A549 (cell line): ENCODE measurements around the gene C1orf105. TPM values are rescaled to one million over a fixed set of nuclear protein-coding genes. Genes with fewer than 3 reads are reported as not detected.

ENCODE experiments used
- ATAC-seq, 2 experiments: fragments of 200-7000 bp in 1 of 2; fragments of >200 bp in 1 of 2; cut with Nextera tagmentation in 1 of 2; cut with Tn5 transposase in 1 of 2; 3 replicates each; pipeline versions ENCODE4 v1.8.0 to v1.9.1; 2018 to 2020; ENCODE audit warnings: mild to moderate bottlenecking in 1 of 2, moderate library complexity in 1 of 2
- CTCF ChIA-PET: fragments of 300-600 bp; sonication (Branson Sonifier 250); formaldehyde crosslinking; extraction: SDS; loops from one replicate; lab custom pipeline; 2021; ENCODE audit warnings: antibody characterized with exemption, inconsistent platforms; lab: Yijun Ruan, JAX
- POLR2A ChIA-PET: fragments of 350-600 bp; formaldehyde crosslinking; extraction: SDS; loops from one replicate; lab custom pipeline; 2021; ENCODE audit warnings: antibody characterized with exemption, inconsistent platforms; lab: Yijun Ruan, JAX
- DNase-seq, 2 experiments: peaks; one replicate each; pipeline versions ENCODE4 v3.0.0 to v3.0.0-alpha.2; 2011 to 2016; ENCODE audit warnings: low read depth in 1 of 2, low spot score in 1 of 2
- FAIRE-seq: peaks from 2 replicates; lab custom pipeline; 2011; peaks lifted over from hg19 to GRCh38; lab: Jason Lieb, UNC
- H3K27ac ChIP-seq, 2 experiments: fragments of >200 bp; sonication (Bioruptor Twin); formaldehyde crosslinking; 3 replicates each; pipeline ENCODE4 v1.5.1; 2016 to 2017
- H3K4me1 ChIP-seq: fragments of >200 bp; sonication (Bioruptor Twin); formaldehyde crosslinking; 3 replicates; pipeline ENCODE4 v1.6.1; 2016
- H3K4me2 ChIP-seq: fragments of >200 bp; sonication (Bioruptor Twin); formaldehyde crosslinking; 3 replicates; pipeline ENCODE4 v1.6.1; 2016
- H3K4me3 ChIP-seq: fragments of >200 bp; sonication (Bioruptor Twin); formaldehyde crosslinking; 3 replicates; pipeline ENCODE4 v1.5.1; 2016
- H3K9me3 ChIP-seq: fragments of >200 bp; sonication (Bioruptor Twin); formaldehyde crosslinking; 3 replicates; pipeline ENCODE4 v1.6.1; 2016
- CHD2 ChIP-seq: fragments of 150-350 bp; IDR thresholded peaks from 2 replicates; pipeline ENCODE4 v1.6.1; 2014; ENCODE audit warnings: low read length; ENCODE audit not compliant: partially characterized antibody
- EP300 ChIP-seq, 2 experiments: fragments of >200 bp; sonication (Bioruptor Twin); formaldehyde crosslinking; IDR thresholded peaks; 2 replicates in 1 of 2; 3 replicates in 1 of 2; pipeline ENCODE4 v1.6.1; 2016 to 2017
- ESRRA ChIP-seq: fragments of 150-350 bp; IDR thresholded peaks from 2 replicates; pipeline ENCODE4 v1.6.1; 2014; ENCODE audit warnings: mild to moderate bottlenecking, low read length, borderline replicate concordance
- FOSL2 ChIP-seq, 2 experiments: fragments of 450-650 bp in 1 of 2; fragments of >200 bp in 1 of 2; sonication (Bioruptor Twin) in 1 of 2; formaldehyde crosslinking; IDR thresholded peaks; 2 replicates each; pipeline versions ENCODE4 v1.5.0 to v1.6.1; 2016 to 2020; ENCODE audit warnings: mild to moderate bottlenecking in 1 of 2, moderate library complexity in 1 of 2
- GATA3 ChIP-seq: IDR thresholded peaks from 2 replicates; pipeline ENCODE4 v1.6.1; 2012; ENCODE audit warnings: borderline replicate concordance
- HDAC2 ChIP-seq: fragments of 200-600 bp; sonication (generic); IDR thresholded peaks from 2 replicates; pipeline ENCODE4 v1.6.1; 2016
- HOXB13 ChIP-seq: fragments of 250-450 bp; sonication (Bioruptor Pico); IDR thresholded peaks from 2 replicates; pipeline ENCODE4 v1.5.0; 2020; ENCODE audit warnings: low read depth, mild to moderate bottlenecking, moderate library complexity
- HOXB5 ChIP-seq: fragments of 250-450 bp; sonication (Bioruptor Pico); IDR thresholded peaks from 2 replicates; pipeline ENCODE4 v1.5.0; 2020; ENCODE audit warnings: mild to moderate bottlenecking, moderate library complexity
- MAFK ChIP-seq: fragments of 450-650 bp; IDR thresholded peaks from 2 replicates; pipeline ENCODE4 v1.6.1; 2014; ENCODE audit not compliant: partially characterized antibody
- MYC ChIP-seq: IDR thresholded peaks from 2 replicates; pipeline ENCODE4 v1.6.1; 2012; ENCODE audit warnings: mild to moderate bottlenecking, inconsistent platforms, low read length, improper control_type of control experiment, borderline replicate concordance
- NR3C1 ChIP-seq: fragments of >200 bp; sonication (Bioruptor Twin); formaldehyde crosslinking; IDR thresholded peaks from 3 replicates; pipeline ENCODE4 v1.6.1; 2017
- POLR2A ChIP-seq: IDR thresholded peaks from 2 replicates; pipeline ENCODE4 v1.6.1; 2012; ENCODE audit warnings: mild to moderate bottlenecking, low read length
- TFCP2L1 ChIP-seq: fragments of 250-450 bp; sonication (Bioruptor Pico); IDR thresholded peaks from 2 replicates; pipeline ENCODE4 v1.5.0; 2021; ENCODE audit warnings: mild to moderate bottlenecking
- ZC3H11A ChIP-seq: fragments of 450-650 bp; IDR thresholded peaks from 2 replicates; pipeline ENCODE4 v1.6.1; 2014; ENCODE audit warnings: antibody characterized with exemption, mild to moderate bottlenecking
- ZSCAN20 ChIP-seq: fragments of 250-450 bp; sonication (Bioruptor Pico); IDR thresholded peaks from 2 replicates; pipeline ENCODE4 v1.8.0; 2022; ENCODE audit warnings: mild to moderate bottlenecking, moderate library complexity
- WGBS: methylation state at CpG from one replicate; pipeline ENCODE4 v1.1.6; 2017; ENCODE audit errors: missing lambda C conversion rate; 5-methylcytosine and 5-hydroxymethylcytosine counted together
- polyA plus RNA-seq, 4 experiments: library from polyadenylated mRNA; depleted of rRNA in 3 of 4; stranded (reverse); fragments of >200 nt; fragmentation: RNase III in 1 of 4; extraction: RNeasy Plus Mini Kit Qiagen cat#74134 plus additional on column Dnase treatment in 1 of 4; gene quantifications; 2 replicates in 3 of 4; 3 replicates in 1 of 4; pipeline ENCODE4 v1.2.3, GENCODE V29; 2011 to 2017
- TF ChIP-seq, protein P1 (sequence below): IDR thresholded peaks from 2 replicates; pipeline ENCODE4 v1.6.1; 2012
- TF ChIP-seq, protein P2 (sequence below): fragments of >200 bp; sonication (Bioruptor Twin); formaldehyde crosslinking; IDR thresholded peaks from 3 replicates; pipeline ENCODE4 v1.5.1; 2016
- TF ChIP-seq, protein P3 (sequence below): fragments of 250-450 bp; sonication (Bioruptor Pico); IDR thresholded peaks from 2 replicates; pipeline ENCODE4 v1.5.0; 2020; ENCODE audit warnings: low read depth, mild to moderate bottlenecking, moderate library complexity
- TF ChIP-seq, protein P4 (sequence below): fragments of 250-450 bp; sonication (Bioruptor Pico); IDR thresholded peaks from 2 replicates; pipeline ENCODE4 v1.5.0; 2021; ENCODE audit warnings: mild to moderate bottlenecking, moderate library complexity, borderline replicate concordance
- TF ChIP-seq, protein P5 (sequence below): IDR thresholded peaks from 2 replicates; pipeline ENCODE4 v1.6.1; 2012; ENCODE audit warnings: low read depth, borderline replicate concordance

The C1orf105 gene
- polyA plus RNA-seq, 2 of the 4 experiments (the other 2 are of a cell fraction): 0.40 TPM; not detected in 1

DNA sequence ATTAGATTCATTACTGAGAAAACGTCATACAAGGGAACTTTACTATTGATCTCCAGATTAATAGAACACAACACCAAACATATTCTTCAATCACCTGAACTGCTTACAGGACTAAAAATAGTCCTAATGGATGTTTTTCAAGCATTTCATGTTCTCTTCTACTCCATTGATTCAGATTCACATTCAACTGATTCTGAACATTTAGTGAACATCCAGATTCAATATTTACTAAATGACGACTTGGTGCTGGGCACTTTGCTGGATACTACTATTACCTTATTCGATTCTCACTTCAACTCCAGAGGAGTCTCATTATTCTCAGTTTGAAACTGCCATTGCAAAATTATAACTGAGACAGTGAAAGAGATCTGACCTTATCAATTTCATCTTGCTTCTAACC, 93.6 kb downstream of the C1orf105 start:
- ChIA-PET POLR2A (no interaction called here), CTCF (no interaction called here)
- Histone ChIP-seq H3K4me3 (no peak overlapping the region), H3K4me1 (no peaks in the 10 kb centered on the region), H3K27ac (no peak overlapping the region), H3K9me3 (no peaks in the 10 kb centered on the region; the same call in 2 of the 3 replicates), H3K4me2 (no peak overlapping the region)
- ATAC-seq: no peak
- FAIRE-seq: no peak
- WGBS: 59% methylated on average over 3 of the region's 3 CpGs
- TF ChIP-seq MYC (no peak), FOSL2 (IDR thresholded peaks at IDR 0.05) (no peak), FOSL2 (CRISPR knock-in tag; IDR thresholded peaks at IDR 0.05) (no peak), EP300 (IDR thresholded peaks at IDR 0.05) (no peak), ZSCAN20 (CRISPR knock-in tag) (no peak), POLR2A (no peak)
- TF ChIP-seq, protein P1, sequence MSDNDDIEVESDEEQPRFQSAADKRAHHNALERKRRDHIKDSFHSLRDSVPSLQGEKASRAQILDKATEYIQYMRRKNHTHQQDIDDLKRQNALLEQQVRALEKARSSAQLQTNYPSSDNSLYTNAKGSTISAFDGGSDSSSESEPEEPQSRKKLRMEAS: no peak
- TF ChIP-seq, protein P2, sequence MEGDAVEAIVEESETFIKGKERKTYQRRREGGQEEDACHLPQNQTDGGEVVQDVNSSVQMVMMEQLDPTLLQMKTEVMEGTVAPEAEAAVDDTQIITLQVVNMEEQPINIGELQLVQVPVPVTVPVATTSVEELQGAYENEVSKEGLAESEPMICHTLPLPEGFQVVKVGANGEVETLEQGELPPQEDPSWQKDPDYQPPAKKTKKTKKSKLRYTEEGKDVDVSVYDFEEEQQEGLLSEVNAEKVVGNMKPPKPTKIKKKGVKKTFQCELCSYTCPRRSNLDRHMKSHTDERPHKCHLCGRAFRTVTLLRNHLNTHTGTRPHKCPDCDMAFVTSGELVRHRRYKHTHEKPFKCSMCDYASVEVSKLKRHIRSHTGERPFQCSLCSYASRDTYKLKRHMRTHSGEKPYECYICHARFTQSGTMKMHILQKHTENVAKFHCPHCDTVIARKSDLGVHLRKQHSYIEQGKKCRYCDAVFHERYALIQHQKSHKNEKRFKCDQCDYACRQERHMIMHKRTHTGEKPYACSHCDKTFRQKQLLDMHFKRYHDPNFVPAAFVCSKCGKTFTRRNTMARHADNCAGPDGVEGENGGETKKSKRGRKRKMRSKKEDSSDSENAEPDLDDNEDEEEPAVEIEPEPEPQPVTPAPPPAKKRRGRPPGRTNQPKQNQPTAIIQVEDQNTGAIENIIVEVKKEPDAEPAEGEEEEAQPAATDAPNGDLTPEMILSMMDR: no peak
- no peak for DNase-seq

DNA sequence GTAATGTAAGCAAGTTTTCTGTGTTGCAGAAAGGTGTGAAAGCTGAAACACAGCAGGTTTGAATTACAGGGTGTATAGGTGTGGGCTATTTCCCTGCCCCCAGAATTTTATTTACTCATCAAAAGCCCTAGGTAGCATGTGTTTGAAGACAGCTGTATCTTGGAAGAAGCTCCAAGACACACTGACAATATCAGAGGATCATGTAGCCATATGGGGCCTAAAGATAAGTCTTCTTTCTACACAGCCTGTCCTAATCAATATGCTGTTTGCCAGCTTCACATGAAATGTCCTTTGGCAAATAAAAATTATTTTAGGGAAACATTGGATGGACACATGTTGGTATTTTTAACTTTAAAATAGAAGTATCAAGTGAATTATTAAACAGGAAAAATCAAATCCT, 95.0 kb downstream of the C1orf105 start:
- no peak overlapping the region for H3K27ac ChIP-seq
- no peaks in the 10 kb centered on the region for H3K4me1 ChIP-seq
- TF ChIP-seq, protein P3, sequence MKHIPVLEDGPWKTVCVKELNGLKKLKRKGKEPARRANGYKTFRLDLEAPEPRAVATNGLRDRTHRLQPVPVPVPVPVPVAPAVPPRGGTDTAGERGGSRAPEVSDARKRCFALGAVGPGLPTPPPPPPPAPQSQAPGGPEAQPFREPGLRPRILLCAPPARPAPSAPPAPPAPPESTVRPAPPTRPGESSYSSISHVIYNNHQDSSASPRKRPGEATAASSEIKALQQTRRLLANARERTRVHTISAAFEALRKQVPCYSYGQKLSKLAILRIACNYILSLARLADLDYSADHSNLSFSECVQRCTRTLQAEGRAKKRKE (CRISPR knock-in tag): no peak
- TF ChIP-seq HOXB13 (no peak), MAFK (peak; percentile 9)
- FAIRE-seq (no peak), DNase-seq (no peak), ATAC-seq (no peak)
- ChIA-PET CTCF (no interaction called here), POLR2A (interaction anchor here (0.6 kb wide), 1 partner anchor 55 kb away, joined by 3 read pairs; no protein-coding TSS in a partner anchor)
- H3K9me3 ChIP-seq: no peaks in the 10 kb centered on the region; the same call in 2 of the 3 replicates
- H3K4me3 ChIP-seq: no peak overlapping the region
- no peak overlapping the region for H3K4me2 ChIP-seq

DNA sequence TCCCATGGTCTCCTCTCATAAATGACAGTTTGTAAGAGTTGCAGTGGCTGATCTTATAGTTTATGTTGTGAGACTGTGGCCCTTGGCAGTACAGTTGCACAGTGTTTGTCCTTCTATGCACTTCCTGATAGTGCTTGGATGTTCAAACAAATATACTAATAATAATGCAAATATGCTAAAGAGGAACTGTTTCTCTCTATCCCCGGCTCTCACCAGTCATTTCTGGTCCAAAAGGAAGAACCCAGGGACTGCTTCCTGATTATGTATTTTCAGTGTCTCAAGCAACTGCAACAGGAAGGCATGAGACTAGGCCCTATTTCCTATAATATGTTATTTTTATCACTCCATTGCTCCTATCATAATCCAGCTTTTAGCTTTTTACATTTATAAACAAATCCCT, 95.4 kb downstream of the C1orf105 start:
- Histone ChIP-seq H3K4me2 (no peak overlapping the region), H3K9me3 (no peaks in the 10 kb centered on the region; the same call in 2 of the 3 replicates), H3K4me3 (no peak overlapping the region), H3K4me1 (no peaks in the 10 kb centered on the region), H3K27ac (no peak overlapping the region)
- TF ChIP-seq, protein P1: no peak
- TF ChIP-seq HDAC2 (no peak), MYC (no peak)
- DNase-seq (no peak), FAIRE-seq (no peak), ATAC-seq (no peak)
- CTCF ChIA-PET: no interaction called here
- POLR2A ChIA-PET: interaction anchor here (0.6 kb wide), 1 partner anchor 55 kb away, joined by 3 read pairs; no protein-coding TSS in a partner anchor
- WGBS: 76% methylated on average over 1 of the region's 1 CpG

DNA sequence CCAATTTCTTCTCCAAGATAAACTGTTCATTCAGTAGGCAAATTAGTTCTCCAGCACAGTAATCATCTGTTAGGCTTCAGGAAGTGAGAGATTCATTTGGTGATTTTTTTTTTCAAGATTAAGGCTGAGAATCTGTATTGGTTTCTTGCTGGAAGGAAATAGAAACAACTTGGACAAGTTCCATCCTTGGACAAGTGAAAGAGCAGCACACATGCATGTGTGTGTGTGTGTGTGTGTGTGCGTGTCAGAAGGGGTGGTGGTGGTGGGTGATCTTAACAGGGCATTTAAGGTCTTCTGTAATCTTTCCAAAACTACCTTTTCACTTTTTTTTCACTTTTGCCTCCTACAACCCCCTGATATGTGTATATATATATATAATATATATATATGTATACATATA, 96.6 kb downstream of the C1orf105 start:
- no peak for FAIRE-seq
- 93% methylated on average over 1 of the region's 1 CpG for WGBS
- no peak overlapping the region for H3K4me2 ChIP-seq
- POLR2A ChIA-PET: no interaction called here
- no peak overlapping the region for H3K4me3 ChIP-seq
- no peak overlapping the region for H3K27ac ChIP-seq
- CTCF ChIA-PET: no interaction called here
- no peaks in the 10 kb centered on the region; the same call in 2 of the 3 replicates for H3K9me3 ChIP-seq
- no peak for DNase-seq
- no peaks in the 10 kb centered on the region for H3K4me1 ChIP-seq
- no peak for TF ChIP-seq GATA3
- TF ChIP-seq CHD2: no peak
- TF ChIP-seq, protein P4, sequence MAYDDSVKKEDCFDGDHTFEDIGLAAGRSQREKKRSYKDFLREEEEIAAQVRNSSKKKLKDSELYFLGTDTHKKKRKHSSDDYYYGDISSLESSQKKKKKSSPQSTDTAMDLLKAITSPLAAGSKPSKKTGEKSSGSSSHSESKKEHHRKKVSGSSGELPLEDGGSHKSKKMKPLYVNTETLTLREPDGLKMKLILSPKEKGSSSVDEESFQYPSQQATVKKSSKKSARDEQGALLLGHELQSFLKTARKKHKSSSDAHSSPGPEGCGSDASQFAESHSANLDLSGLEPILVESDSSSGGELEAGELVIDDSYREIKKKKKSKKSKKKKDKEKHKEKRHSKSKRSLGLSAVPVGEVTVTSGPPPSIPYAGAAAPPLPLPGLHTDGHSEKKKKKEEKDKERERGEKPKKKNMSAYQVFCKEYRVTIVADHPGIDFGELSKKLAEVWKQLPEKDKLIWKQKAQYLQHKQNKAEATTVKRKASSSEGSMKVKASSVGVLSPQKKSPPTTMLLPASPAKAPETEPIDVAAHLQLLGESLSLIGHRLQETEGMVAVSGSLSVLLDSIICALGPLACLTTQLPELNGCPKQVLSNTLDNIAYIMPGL (CRISPR knock-in tag): no peak
- no peak for TF ChIP-seq NR3C1
- TF ChIP-seq ESRRA: no peak
- no peak for TF ChIP-seq TFCP2L1 (CRISPR knock-in tag)
- TF ChIP-seq, protein P5, sequence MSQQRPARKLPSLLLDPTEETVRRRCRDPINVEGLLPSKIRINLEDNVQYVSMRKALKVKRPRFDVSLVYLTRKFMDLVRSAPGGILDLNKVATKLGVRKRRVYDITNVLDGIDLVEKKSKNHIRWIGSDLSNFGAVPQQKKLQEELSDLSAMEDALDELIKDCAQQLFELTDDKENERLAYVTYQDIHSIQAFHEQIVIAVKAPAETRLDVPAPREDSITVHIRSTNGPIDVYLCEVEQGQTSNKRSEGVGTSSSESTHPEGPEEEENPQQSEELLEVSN: no peak
- TF ChIP-seq ZC3H11A: no peak
- no peak for TF ChIP-seq HOXB5 (CRISPR knock-in tag)
- TF ChIP-seq, protein P3 (CRISPR knock-in tag): no peak
- TF ChIP-seq, all 56 proteins: peak for 0
- ATAC-seq: no peak
